Thyroid gland (tissue), 4 donors: Measurements from ENCODE around the gene UBE2QL1. TPM values are rescaled to one million over a fixed set of nuclear protein-coding genes. Genes with fewer than 3 reads are reported as not detected.

Experiments
- DNase-seq, 2 donors: peaks; one replicate each; pipeline ENCODE4 v3.0.0-alpha.2; 2019
- H3K27ac ChIP-seq, 3 donors: fragments of 200-600 bp; sonication (generic); 1 replicate in 2 of 3; 2 replicates in 1 of 3; pipeline ENCODE4 v1.5.1; 2016 to 2019; ENCODE audit warnings: mild to moderate bottlenecking in 1 of 3, moderate library complexity in 1 of 3
- H3K27me3 ChIP-seq: fragments of 200-600 bp; sonication (generic); one replicate; pipeline ENCODE4 v1.5.1; 2019
- H3K36me3 ChIP-seq, 2 donors: fragments of 200-600 bp; sonication (generic); one replicate each; pipeline ENCODE4 v1.5.1; 2016 to 2019
- H3K4me1 ChIP-seq, 2 donors: fragments of 200-600 bp; sonication (generic); one replicate each; pipeline ENCODE4 v1.5.1; 2017 to 2019
- H3K4me3 ChIP-seq, 3 donors: fragments of 200-600 bp; sonication (generic); replicated peaks in 1 of 3; 1 replicate in 2 of 3; 2 replicates in 1 of 3; pipeline ENCODE4 v1.5.1; 2016; ENCODE audit warnings: mild to moderate bottlenecking in 1 of 3
- H3K9me3 ChIP-seq: fragments of 200-600 bp; sonication (generic); one replicate; pipeline ENCODE4 v1.5.1; 2017
- CTCF ChIP-seq, 6 experiments: fragments of 200-600 bp in 3 of 6; fragments of 450-650 bp in 3 of 6; sonication (generic) in 3 of 6; IDR thresholded peaks; one replicate each; pipeline ENCODE4 v1.5.1; 2016 to 2019; ENCODE audit warnings: antibody characterized with exemption in 6 of 6, mild to moderate bottlenecking in 2 of 6, inconsistent platforms in 1 of 6, moderate library complexity in 1 of 6
- POLR2A ChIP-seq, 2 donors: fragments of 450-650 bp; IDR thresholded peaks; one replicate each; pipeline ENCODE4 v1.6.1; 2017; ENCODE audit warnings: antibody characterized with exemption in 2 of 2, mild to moderate bottlenecking in 2 of 2, moderate library complexity in 1 of 2
- WGBS, 2 donors: methylation state at CpG; one replicate each; pipeline ENCODE4 v1.1.5; 2017; 5-methylcytosine and 5-hydroxymethylcytosine counted together
- intact Hi-C: fragments of 100-400 bp; cut with DNase I; formaldehyde crosslinking; loops from one replicate; pipeline ENCODE4 v1.15.1; 2023
- total RNA-seq, 4 donors: library from RNA; depleted of rRNA; stranded (reverse); fragments of >200 nt; gene quantifications; one replicate each; pipeline ENCODE4 v1.2.3, GENCODE V29; 2016

The UBE2QL1 gene
- total RNA-seq, 4 donors from 2014 or later: 2.0 to 4.0 (median 2.6) TPM

- Histone ChIP-seq H3K27ac (no peak overlapping the region), H3K9me3 (no peaks in the 10 kb centered on the region), H3K27me3 (no peaks in the 10 kb centered on the region), H3K4me1 (no peaks in the 10 kb centered on the region), H3K36me3 (no peaks in the 10 kb centered on the region), H3K4me3 (no peak overlapping the region)
- TF ChIP-seq POLR2A (IDR thresholded peaks at IDR 0.05) (no peak), CTCF (IDR thresholded peaks at IDR 0.05) (no peak)
- 89 to 94% methylated on average over 4 of the region's 4 CpGs for WGBS, 2 donors
- DNase-seq: no peak
- intact Hi-C loops: no loop called here
These were observed 21.0 kb upstream of the UBE2QL1 start for GRCh38 chr5:6427694-6428093.

- intact Hi-C loops: no loop called here
These were observed 18.1 kb upstream of the UBE2QL1 start for GRCh38 chr5:6430418-6431028.

GRCh38 chr5:6431214-6432195 is 17.2 kb upstream of the UBE2QL1 start:
- Histone ChIP-seq H3K4me3 (no peak overlapping the region), H3K9me3 (no peaks in the 10 kb centered on the region), H3K4me1 (no peaks in the 10 kb centered on the region), H3K27ac (no peak overlapping the region), H3K36me3 (no peaks in the 10 kb centered on the region), H3K27me3 (no peaks in the 10 kb centered on the region)
- WGBS, 2 donors: 77 to 79% methylated on average over 5 to 6 of the region's 6 CpGs
- TF ChIP-seq CTCF (IDR thresholded peaks at IDR 0.05) (no peak), POLR2A (IDR thresholded peaks at IDR 0.05) (no peak)
- DNase-seq: no peak
- intact Hi-C loops: no loop called here

More at GRCh38 chr5:6430418-6431028, 18.1 kb upstream of the UBE2QL1 start:
- no peak for DNase-seq
- Histone ChIP-seq H3K27me3 (no peaks in the 10 kb centered on the region), H3K36me3 (no peaks in the 10 kb centered on the region), H3K9me3 (no peaks in the 10 kb centered on the region), H3K27ac (no peak overlapping the region), H3K4me3 (no peak overlapping the region), H3K4me1 (no peaks in the 10 kb centered on the region)
- 71 to 78% methylated on average over 5 to 10 of the region's 10 CpGs for WGBS, 2 donors
- no peak for TF ChIP-seq CTCF (IDR thresholded peaks at IDR 0.05)
- TF ChIP-seq POLR2A (IDR thresholded peaks at IDR 0.05): no peak

GRCh38 chr5:6432206-6432605 is 16.5 kb upstream of the UBE2QL1 start:
- 39 to 55% methylated on average over 9 of the region's 9 CpGs for WGBS, 2 donors

More at GRCh38 chr5:6432206-6432605, 16.5 kb upstream of the UBE2QL1 start:
- H3K27ac ChIP-seq: no peak overlapping the region
- H3K4me3 ChIP-seq: no peak overlapping the region
- intact Hi-C loops: no loop called here
- no peaks in the 10 kb centered on the region for H3K4me1 ChIP-seq
- no peaks in the 10 kb centered on the region for H3K36me3 ChIP-seq
- DNase-seq: no peak
- TF ChIP-seq POLR2A (IDR thresholded peaks at IDR 0.05) (no peak), CTCF (IDR thresholded peaks at IDR 0.05) (no peak)
- H3K27me3 ChIP-seq: no peaks in the 10 kb centered on the region
- no peaks in the 10 kb centered on the region for H3K9me3 ChIP-seq
